NCI-H1105 treated with DMSO at 0.1 percent for 48 hours (cell line): ENCODE measurements around the gene FCER1G.

Experiments used
- DNase-seq: peaks from one replicate; lab custom pipeline; 2025; lab: John Stamatoyannopoulos, UW

The FCER1G gene

GRCh38 chr1:161267321-161267720 is 52.2 kb downstream of the FCER1G start:
- no peak for DNase-seq
